ENCODE data around the gene NLRP9. TPM values are rescaled to one million over a fixed set of nuclear protein-coding genes. Genes with fewer than 3 reads are reported as not detected.

Gene NLRP9
- total and polyA plus RNA-seq, 2 of the 13 experiments (the other 11 are each of a cell fraction or from before 2014, with no cell fraction given): not detected

DNA sequence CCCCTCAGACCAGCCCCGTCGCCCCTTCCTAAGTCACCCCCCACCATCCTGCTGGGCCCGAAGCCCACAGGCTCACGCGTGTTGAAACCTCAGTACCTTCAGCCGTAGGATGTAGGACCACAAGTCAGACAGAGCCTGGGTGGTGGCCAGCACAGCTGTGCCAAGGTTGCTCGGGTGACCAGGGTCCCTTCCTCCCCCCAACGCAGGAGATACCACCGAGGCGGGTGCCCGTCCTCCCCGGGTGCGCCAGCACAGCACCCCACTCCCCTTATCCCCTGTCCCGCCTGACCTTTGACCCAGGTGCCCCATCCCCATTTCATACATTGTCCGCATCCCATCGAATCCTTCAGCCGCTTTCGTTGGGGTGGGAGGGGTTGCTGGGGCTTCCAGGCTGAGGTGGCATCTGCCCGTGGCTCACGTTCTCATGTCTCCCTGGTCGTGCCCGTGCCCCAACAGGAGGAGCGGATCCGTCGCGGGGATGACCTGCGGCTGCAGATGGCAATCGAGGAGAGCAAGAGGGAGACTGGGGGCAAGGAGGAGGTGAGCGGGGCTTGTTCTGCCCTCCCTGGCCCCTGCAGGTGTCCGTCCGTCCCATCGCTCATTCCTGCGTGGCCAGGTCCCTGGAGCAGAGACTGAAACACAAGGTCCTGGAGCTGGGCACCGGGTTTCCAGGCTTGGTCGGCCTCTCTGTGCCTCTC, 48.6 kb downstream of the NLRP9 start:
- no peak overlapping the region for H3K4me2 ChIP-seq (ENCODE audit: low read depth, low read length)
- ChIA-PET CTCF (ENCODE audit: low intra/inter-chr PET ratio, low total read pairs) (no interaction called here), POLR2A (no interaction called here)
- H3K9ac ChIP-seq (ENCODE audit: insufficient read depth, low read depth, low read length): no peak overlapping the region
- FAIRE-seq: no peak
- intact Hi-C loops (cut with micrococcal nuclease; ENCODE audit: unreplicated experiment) (no loop called here), in situ Hi-C loops (cut with HindIII; ENCODE audit: extremely low pct_ligation_motif_present, low pct_unique_long_range_greater_than_20kb) (no loop called here)
- no peaks in the 10 kb centered on the region for H4K20me1 ChIP-seq (ENCODE audit: insufficient read depth, low read length)
- H2AFZ ChIP-seq (ENCODE audit: low read length): no peak overlapping the region
- peaks cover 18% of the 10 kb centered on the region for H3K79me2 ChIP-seq (ENCODE audit: insufficient read depth, low read length)
- no peak for ATAC-seq
- 98% methylated on average over 30 of the region's 35 CpGs for WGBS (ENCODE audit: low lambda C conversion rate)
- H3K4me3 ChIP-seq (replicated peaks in 1 of 3; ENCODE audit: insufficient read depth in 1 of 3, low read depth in 2 of 3, low read length in 3 of 3): no peak overlapping the region
- no peaks in the 10 kb centered on the region for H3K27me3 ChIP-seq (ENCODE audit: control insufficient read depth in 1 of 2, insufficient read depth in 2 of 2, low read length in 2 of 2)
- no peak overlapping the region for H3K27ac ChIP-seq (ENCODE audit: extremely low read length, insufficient read depth, low read length)
- H3K9me3 ChIP-seq (ENCODE audit: low read length): no peaks in the 10 kb centered on the region
- H3K4me1 ChIP-seq (ENCODE audit: insufficient read depth, low read length): peaks cover 28% of the 10 kb centered on the region
- BruUV-seq (replicated peaks): no TSS peak
- DNase-seq (ENCODE audit: low spot score): no peak
- peaks cover 24 to 67% of the 10 kb centered on the region in 2 experiments for H3K36me3 ChIP-seq (replicated peaks in 1 of 2; ENCODE audit: control insufficient read depth in 1 of 2, insufficient read depth in 2 of 2, low read length in 2 of 2)
- TF ChIP-seq, protein P1, sequence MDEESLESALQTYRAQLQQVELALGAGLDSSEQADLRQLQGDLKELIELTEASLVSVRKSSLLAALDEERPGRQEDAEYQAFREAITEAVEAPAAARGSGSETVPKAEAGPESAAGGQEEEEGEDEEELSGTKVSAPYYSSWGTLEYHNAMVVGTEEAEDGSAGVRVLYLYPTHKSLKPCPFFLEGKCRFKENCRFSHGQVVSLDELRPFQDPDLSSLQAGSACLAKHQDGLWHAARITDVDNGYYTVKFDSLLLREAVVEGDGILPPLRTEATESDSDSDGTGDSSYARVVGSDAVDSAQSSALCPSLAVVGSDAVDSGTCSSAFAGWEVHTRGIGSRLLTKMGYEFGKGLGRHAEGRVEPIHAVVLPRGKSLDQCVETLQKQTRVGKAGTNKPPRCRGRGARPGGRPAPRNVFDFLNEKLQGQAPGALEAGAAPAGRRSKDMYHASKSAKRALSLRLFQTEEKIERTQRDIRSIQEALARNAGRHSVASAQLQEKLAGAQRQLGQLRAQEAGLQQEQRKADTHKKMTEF (CRISPR knock-in tag; IDR thresholded peaks at IDR 0.05): no peak
- TF ChIP-seq ETV5 (CRISPR knock-in tag; IDR thresholded peaks at IDR 0.05; ENCODE audit: borderline replicate concordance) (no peak), RFXAP (CRISPR knock-in tag; IDR thresholded peaks at IDR 0.05; ENCODE audit: borderline replicate concordance) (no peak), SIN3A (IDR thresholded peaks at IDR 0.05; ENCODE audit: borderline replicate concordance, low read depth, low read length) (no peak), DNMT1 (CRISPR knock-in tag; IDR thresholded peaks at IDR 0.05) (no peak), HOXA3 (CRISPR knock-in tag; IDR thresholded peaks at IDR 0.05) (no peak), ZSCAN29 (CRISPR knock-in tag; conservative IDR thresholded peaks at IDR 0.05) (no peak)
- TF ChIP-seq, protein P2, sequence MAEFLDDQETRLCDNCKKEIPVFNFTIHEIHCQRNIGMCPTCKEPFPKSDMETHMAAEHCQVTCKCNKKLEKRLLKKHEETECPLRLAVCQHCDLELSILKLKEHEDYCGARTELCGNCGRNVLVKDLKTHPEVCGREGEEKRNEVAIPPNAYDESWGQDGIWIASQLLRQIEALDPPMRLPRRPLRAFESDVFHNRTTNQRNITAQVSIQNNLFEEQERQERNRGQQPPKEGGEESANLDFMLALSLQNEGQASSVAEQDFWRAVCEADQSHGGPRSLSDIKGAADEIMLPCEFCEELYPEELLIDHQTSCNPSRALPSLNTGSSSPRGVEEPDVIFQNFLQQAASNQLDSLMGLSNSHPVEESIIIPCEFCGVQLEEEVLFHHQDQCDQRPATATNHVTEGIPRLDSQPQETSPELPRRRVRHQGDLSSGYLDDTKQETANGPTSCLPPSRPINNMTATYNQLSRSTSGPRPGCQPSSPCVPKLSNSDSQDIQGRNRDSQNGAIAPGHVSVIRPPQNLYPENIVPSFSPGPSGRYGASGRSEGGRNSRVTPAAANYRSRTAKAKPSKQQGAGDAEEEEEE (CRISPR knock-in tag; IDR thresholded peaks at IDR 0.05; ENCODE audit: borderline replicate concordance): no peak
- TF ChIP-seq, protein P3, sequence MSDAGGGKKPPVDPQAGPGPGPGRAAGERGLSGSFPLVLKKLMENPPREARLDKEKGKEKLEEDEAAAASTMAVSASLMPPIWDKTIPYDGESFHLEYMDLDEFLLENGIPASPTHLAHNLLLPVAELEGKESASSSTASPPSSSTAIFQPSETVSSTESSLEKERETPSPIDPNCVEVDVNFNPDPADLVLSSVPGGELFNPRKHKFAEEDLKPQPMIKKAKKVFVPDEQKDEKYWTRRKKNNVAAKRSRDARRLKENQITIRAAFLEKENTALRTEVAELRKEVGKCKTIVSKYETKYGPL (CRISPR knock-in tag; IDR thresholded peaks at IDR 0.05): no peak
- TF ChIP-seq, protein P4, sequence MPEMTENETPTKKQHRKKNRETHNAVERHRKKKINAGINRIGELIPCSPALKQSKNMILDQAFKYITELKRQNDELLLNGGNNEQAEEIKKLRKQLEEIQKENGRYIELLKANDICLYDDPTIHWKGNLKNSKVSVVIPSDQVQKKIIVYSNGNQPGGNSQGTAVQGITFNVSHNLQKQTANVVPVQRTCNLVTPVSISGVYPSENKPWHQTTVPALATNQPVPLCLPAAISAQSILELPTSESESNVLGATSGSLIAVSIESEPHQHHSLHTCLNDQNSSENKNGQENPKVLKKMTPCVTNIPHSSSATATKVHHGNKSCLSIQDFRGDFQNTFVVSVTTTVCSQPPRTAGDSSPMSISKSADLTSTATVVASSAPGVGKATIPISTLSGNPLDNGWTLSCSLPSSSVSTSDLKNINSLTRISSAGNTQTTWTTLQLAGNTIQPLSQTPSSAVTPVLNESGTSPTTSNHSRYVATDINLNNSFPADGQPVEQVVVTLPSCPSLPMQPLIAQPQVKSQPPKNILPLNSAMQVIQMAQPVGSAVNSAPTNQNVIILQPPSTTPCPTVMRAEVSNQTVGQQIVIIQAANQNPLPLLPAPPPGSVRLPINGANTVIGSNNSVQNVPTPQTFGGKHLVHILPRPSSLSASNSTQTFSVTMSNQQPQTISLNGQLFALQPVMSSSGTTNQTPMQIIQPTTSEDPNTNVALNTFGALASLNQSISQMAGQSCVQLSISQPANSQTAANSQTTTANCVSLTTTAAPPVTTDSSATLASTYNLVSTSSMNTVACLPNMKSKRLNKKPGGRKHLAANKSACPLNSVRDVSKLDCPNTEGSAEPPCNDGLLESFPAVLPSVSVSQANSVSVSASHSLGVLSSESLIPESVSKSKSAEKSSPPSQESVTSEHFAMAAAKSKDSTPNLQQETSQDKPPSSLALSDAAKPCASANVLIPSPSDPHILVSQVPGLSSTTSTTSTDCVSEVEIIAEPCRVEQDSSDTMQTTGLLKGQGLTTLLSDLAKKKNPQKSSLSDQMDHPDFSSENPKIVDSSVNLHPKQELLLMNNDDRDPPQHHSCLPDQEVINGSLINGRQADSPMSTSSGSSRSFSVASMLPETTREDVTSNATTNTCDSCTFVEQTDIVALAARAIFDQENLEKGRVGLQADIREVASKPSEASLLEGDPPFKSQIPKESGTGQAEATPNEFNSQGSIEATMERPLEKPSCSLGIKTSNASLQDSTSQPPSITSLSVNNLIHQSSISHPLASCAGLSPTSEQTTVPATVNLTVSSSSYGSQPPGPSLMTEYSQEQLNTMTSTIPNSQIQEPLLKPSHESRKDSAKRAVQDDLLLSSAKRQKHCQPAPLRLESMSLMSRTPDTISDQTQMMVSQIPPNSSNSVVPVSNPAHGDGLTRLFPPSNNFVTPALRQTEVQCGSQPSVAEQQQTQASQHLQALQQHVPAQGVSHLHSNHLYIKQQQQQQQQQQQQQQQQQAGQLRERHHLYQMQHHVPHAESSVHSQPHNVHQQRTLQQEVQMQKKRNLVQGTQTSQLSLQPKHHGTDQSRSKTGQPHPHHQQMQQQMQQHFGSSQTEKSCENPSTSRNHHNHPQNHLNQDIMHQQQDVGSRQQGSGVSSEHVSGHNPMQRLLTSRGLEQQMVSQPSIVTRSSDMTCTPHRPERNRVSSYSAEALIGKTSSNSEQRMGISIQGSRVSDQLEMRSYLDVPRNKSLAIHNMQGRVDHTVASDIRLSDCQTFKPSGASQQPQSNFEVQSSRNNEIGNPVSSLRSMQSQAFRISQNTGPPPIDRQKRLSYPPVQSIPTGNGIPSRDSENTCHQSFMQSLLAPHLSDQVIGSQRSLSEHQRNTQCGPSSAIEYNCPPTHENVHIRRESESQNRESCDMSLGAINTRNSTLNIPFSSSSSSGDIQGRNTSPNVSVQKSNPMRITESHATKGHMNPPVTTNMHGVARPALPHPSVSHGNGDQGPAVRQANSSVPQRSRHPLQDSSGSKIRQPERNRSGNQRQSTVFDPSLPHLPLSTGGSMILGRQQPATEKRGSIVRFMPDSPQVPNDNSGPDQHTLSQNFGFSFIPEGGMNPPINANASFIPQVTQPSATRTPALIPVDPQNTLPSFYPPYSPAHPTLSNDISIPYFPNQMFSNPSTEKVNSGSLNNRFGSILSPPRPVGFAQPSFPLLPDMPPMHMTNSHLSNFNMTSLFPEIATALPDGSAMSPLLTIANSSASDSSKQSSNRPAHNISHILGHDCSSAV (CRISPR knock-in tag; IDR thresholded peaks at IDR 0.05; ENCODE audit: borderline replicate concordance): no peak
- TF ChIP-seq, protein P5, sequence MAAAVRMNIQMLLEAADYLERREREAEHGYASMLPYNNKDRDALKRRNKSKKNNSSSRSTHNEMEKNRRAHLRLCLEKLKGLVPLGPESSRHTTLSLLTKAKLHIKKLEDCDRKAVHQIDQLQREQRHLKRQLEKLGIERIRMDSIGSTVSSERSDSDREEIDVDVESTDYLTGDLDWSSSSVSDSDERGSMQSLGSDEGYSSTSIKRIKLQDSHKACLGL (CRISPR knock-in tag; IDR thresholded peaks at IDR 0.05): no peak
